Measurements from ENCODE around the gene ABI3BP.

The ABI3BP gene

DNA sequence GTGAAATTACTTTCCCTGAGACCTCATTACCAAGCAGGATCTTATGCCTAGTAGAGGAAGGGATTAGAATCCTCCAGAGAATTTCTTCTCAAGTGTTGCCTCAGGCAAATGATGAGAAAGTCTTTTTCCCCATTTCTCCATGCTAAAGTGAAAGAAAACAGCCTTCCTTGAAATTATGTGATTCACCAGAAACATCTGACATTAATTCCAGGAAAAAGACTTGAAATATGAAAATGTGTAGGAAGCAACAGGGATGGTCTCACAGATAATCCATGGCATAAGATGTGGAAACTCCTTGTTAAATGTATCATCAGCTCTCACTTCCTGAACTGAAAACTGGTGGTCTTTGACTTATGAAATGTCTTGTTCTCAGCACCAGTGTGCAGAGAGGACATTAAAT is 17.9 kb upstream of the ABI3BP start:
- no peak overlapping the region for H3K4me3 ChIP-seq (ENCODE audit: low read depth, low read length)
- TF ChIP-seq, protein P1, sequence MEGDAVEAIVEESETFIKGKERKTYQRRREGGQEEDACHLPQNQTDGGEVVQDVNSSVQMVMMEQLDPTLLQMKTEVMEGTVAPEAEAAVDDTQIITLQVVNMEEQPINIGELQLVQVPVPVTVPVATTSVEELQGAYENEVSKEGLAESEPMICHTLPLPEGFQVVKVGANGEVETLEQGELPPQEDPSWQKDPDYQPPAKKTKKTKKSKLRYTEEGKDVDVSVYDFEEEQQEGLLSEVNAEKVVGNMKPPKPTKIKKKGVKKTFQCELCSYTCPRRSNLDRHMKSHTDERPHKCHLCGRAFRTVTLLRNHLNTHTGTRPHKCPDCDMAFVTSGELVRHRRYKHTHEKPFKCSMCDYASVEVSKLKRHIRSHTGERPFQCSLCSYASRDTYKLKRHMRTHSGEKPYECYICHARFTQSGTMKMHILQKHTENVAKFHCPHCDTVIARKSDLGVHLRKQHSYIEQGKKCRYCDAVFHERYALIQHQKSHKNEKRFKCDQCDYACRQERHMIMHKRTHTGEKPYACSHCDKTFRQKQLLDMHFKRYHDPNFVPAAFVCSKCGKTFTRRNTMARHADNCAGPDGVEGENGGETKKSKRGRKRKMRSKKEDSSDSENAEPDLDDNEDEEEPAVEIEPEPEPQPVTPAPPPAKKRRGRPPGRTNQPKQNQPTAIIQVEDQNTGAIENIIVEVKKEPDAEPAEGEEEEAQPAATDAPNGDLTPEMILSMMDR (IDR thresholded peaks at IDR 0.05; ENCODE audit: low read depth, low read length, missing control alignments), result no peak
- no peak for DNase-seq (ENCODE audit: low read depth)

DNA sequence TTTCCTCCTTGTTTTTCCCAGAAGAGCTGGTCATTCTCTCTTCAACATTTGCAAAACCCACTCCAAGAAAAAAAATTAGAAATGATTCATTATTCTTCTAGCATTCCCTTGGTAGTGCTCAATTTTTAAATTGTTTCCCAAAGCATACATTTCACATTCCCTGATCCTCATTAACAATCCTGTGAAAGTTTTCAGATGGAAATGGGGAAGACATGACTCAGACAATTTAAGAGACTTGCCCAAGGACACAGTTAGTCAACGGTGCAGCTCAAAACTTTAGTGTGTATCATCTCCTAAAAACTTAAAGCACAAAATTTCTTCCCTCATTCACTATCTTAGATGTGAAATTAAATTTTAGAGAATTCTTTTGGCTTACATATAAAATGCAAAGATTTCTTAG is 17.1 kb upstream of the ABI3BP start:
- TF ChIP-seq, protein P1 (IDR thresholded peaks at IDR 0.05; ENCODE audit: low read depth, low read length, missing control alignments), result no peak
- H3K4me3 ChIP-seq (ENCODE audit: low read depth, low read length), result no peak overlapping the region
- no peak for DNase-seq (ENCODE audit: low read depth)

DNA sequence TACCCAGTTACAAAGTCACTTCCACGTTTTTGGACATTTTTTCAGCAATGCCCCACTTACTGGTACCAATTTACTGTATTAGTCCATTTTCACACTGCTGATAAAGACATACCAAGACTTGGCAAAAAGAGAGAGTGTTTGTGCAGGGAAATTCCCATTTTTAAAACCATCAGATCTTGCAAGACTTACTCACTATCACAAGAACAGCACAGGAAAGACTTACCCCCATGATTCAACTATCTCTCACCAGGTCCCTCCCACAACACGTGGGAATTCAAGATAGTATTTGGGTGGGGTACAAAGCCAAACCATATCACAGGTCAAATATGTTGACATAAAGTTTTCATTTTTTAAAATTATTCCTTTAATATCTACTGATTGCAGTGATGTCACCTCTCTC is 16.2 kb upstream of the ABI3BP start:
- no peak overlapping the region for H3K4me3 ChIP-seq (ENCODE audit: low read depth, low read length)
- TF ChIP-seq, protein P1 (IDR thresholded peaks at IDR 0.05; ENCODE audit: low read depth, low read length, missing control alignments), result no peak
- DNase-seq (ENCODE audit: low read depth), result no peak

DNA sequence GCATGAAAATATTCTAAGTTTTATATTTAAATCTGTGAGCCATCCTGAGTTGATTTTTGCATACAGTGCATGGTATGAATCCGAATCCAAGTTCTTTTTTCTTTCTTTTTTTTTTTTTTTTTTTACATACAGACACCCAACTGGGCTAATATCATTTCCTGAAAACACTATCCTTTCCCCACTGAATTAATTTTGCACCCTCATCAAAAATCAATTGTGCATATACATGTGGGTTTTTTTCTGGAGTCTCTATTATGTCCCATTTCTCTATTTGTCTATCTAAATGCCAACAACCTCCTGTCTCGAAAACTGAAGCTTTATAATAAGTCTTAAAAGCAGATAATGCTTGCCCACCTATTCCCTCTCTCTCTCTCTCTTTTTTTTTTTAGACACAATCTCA is 5.9 kb upstream of the ABI3BP start:
- H3K4me3 ChIP-seq (ENCODE audit: low read depth, low read length), result no peak overlapping the region
- TF ChIP-seq, protein P1 (IDR thresholded peaks at IDR 0.05; ENCODE audit: low read depth, low read length, missing control alignments), result no peak
- DNase-seq (ENCODE audit: low read depth), result no peak

DNA sequence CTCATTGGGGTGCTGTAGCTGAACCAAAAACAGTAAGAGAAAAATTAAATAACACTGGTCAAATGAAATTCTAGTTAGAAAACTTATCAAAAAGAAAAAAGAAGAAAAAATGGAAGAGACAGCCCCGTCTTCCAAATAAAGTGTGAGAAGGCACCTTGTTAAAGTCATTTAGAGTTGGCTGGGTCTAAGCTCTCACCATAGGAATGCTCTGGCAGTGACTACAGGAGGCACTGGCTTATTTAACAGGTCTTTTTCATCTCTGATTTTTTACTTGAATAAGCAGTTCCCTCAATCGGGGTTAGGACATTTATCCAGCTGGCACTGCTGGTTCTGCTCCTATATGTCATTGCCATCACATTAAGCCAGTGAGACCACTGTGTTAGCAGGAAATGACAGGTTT is 1.6 kb upstream of the ABI3BP start:
- no peak for DNase-seq (ENCODE audit: low read depth)
- H3K4me3 ChIP-seq (ENCODE audit: low read depth, low read length), result no peak overlapping the region
- TF ChIP-seq, protein P1 (IDR thresholded peaks at IDR 0.05; ENCODE audit: low read depth, low read length, missing control alignments), result no peak

DNA sequence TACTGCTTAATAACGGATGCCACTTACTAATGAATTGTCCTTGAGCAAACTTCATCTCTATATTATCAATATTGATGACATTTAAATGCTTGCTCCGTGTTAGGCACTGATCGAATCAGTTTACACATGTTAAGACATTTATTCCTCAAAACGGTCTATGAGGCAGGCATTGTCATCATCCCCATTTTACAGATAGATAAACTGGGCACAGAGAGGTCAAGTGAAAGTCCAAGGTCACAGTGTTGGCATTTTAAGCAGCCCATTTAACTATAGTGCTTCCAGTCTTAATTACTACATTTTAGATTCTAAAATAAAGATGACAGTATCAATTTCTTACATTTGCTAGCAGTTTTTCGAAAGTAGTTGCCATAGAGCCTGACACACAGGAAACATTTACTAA is 966 bp upstream of the ABI3BP start:
- TF ChIP-seq, protein P1 (IDR thresholded peaks at IDR 0.05; ENCODE audit: low read depth, low read length, missing control alignments), result no peak
- H3K4me3 ChIP-seq (ENCODE audit: low read depth, low read length), result no peak overlapping the region
- no peak for DNase-seq (ENCODE audit: low read depth)

DNA sequence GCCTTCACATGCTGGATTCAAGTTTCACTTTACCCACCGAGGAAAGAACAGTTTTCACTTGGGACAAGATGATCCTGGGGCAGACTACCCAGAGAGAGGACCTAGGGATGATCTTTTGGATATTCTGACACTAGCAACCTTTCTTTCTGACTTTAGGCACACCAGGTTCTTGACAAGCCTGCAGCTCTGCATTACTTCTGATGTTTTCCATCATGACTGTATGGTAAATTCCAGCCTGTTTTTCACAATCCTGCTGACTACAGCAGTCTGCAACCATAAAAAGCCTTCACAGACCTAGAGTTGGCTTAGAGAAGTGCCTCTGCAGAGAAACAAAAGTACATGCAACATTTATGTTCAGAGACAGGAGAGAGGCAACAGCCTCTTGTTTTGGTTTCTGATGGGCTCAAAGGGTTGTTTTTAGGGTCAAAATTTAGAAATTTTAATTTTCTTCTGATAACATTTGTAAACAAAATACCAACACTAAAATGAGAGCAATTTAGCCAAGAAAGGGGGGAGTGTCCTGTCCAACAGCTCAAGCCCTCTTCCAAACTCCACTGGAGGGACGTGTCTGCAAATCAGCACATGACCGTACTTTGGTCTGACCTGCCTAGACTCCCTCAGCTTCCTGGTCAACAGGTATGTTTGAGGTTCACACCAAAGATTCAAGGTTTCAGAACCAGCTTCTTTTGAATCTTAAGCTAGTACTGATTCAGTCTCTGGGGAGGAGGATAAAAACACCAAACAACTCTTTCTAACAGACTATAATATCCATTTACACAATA is 799 bp downstream of the ABI3BP start:
- TF ChIP-seq, protein P1 (IDR thresholded peaks at IDR 0.05; ENCODE audit: low read depth, low read length, missing control alignments), result no peak
- H3K4me3 ChIP-seq (ENCODE audit: low read depth, low read length), result no peak overlapping the region
- no peak for DNase-seq (ENCODE audit: low read depth)

Data from GM12864 (cell line).